Skeletal muscle satellite cell (primary cell): ENCODE data around the gene SOX6.

ENCODE experiments used
- H3K27me3 ChIP-seq: 2 replicates; pipeline ENCODE4 v1.7.0; 2013; ENCODE audit warnings: low read length; ENCODE audit not compliant: control insufficient read depth, insufficient read depth
- H3K36me3 ChIP-seq: 2 replicates; pipeline ENCODE4 v1.7.0; 2013; ENCODE audit warnings: mild to moderate bottlenecking, control low read depth, low read length; ENCODE audit not compliant: insufficient read depth
- H3K4me1 ChIP-seq: 2 replicates; pipeline ENCODE4 v1.7.0; 2013; ENCODE audit warnings: low read length; ENCODE audit not compliant: control insufficient read depth, insufficient read depth
- H3K4me2 ChIP-seq: 2 replicates; pipeline ENCODE4 v1.7.0; 2013; ENCODE audit warnings: mild to moderate bottlenecking, low read length
- H3K4me3 ChIP-seq: 2 replicates; pipeline ENCODE4 v1.7.0; 2013; ENCODE audit warnings: low read length
- H3K9ac ChIP-seq: 2 replicates; pipeline ENCODE4 v1.7.0; 2013; ENCODE audit warnings: mild to moderate bottlenecking, low read depth, low read length, moderate library complexity
- H3K9me3 ChIP-seq: replicated peaks from 2 replicates; pipeline ENCODE4 v1.7.0; 2013; ENCODE audit warnings: mild to moderate bottlenecking, control low read depth, low read length

Gene SOX6

DNA sequence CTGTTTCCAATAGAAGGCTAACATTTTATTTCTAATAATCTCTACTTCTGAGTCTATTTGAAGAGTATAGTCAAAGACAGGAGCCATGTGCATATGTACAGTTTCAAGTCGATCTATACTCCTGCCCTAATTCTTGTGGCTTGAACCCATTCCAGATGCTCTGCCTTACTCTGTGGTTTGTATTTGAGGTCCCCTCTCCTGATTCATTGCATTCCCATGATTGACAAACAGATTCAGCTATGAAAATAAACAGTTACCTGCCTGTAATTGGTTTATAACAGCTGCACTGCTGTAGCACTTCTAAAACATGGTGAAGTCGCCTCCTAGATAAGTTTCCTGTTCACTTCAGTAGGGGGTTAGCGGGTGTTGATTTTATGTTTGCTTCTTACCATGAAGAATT is 138.7 kb downstream of the SOX6 start:
- Histone ChIP-seq H3K4me1 (no peaks in the 10 kb centered on the region), H3K4me2 (no peak overlapping the region), H3K36me3 (no peaks in the 10 kb centered on the region), H3K9ac (no peak overlapping the region), H3K27me3 (no peaks in the 10 kb centered on the region), H3K4me3 (no peak overlapping the region), H3K9me3 (no peaks in the 10 kb centered on the region)

DNA sequence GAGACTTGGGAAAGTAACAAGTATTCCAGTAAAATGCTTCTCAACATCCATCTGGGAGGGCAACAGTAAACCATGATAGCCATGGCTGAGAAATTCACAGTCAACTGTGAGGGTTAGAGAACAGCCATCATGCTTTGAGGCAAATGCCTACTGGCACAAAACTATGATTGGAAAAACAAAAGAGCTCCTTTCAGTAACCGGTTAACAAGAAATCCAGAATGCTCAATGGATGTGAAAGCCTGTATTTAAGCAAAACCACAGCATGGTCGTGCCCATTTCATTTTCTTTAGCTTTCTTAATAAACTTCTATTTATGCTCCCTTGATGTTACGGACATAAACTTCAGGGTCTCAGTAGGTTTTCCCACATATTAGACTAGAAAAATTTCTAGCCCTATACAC is 139.5 kb downstream of the SOX6 start:
- Histone ChIP-seq H3K9me3 (no peaks in the 10 kb centered on the region), H3K36me3 (no peaks in the 10 kb centered on the region), H3K4me3 (no peak overlapping the region), H3K27me3 (no peaks in the 10 kb centered on the region), H3K4me1 (no peaks in the 10 kb centered on the region), H3K4me2 (no peak overlapping the region), H3K9ac (no peak overlapping the region)

DNA sequence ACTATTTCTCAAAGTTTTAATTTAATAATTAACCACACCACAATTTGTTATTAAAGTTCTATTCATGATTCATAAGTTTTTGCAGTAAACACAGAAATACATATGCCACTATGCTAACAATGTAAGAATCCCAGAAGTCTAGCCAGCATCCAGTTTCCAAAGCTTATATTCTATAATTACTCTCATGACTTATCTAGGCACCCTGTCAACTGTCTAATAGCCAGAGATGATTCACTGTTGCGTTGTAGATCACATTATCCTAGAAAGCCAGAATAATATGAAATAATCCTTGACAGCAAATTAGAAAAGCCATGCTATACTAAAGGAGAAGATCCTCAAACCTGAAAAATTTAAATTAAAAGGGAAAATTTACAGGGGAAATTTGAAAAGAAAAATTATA is 141.0 kb downstream of the SOX6 start:
- H3K36me3 ChIP-seq: no peaks in the 10 kb centered on the region
- H3K4me2 ChIP-seq: no peak overlapping the region
- no peaks in the 10 kb centered on the region for H3K27me3 ChIP-seq
- H3K4me3 ChIP-seq: no peak overlapping the region
- no peaks in the 10 kb centered on the region for H3K9me3 ChIP-seq
- H3K4me1 ChIP-seq: no peaks in the 10 kb centered on the region
- H3K9ac ChIP-seq: no peak overlapping the region

DNA sequence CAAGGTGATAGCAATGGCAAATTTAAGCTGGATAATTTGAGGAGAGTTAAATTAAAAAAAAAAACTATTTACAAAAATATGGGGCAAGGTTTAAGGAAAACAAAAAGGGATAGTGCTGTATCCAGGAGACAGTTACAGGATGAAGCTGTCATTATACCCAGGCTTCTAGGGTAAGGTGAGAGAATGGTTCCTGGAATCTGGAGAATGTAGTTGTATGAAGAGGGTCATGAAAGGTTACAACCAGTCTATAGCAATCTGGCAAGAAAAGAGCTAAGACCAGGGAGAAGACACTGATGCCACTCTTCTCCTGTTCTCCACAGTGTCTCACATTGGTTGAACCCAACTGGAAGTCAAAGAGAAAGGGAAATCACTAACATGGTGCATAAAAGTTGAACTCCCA is 144.9 kb downstream of the SOX6 start:
- H3K4me3 ChIP-seq: no peak overlapping the region
- H3K36me3 ChIP-seq: no peaks in the 10 kb centered on the region
- no peaks in the 10 kb centered on the region for H3K9me3 ChIP-seq
- no peak overlapping the region for H3K4me2 ChIP-seq
- H3K4me1 ChIP-seq: no peaks in the 10 kb centered on the region
- no peaks in the 10 kb centered on the region for H3K27me3 ChIP-seq
- no peak overlapping the region for H3K9ac ChIP-seq

DNA sequence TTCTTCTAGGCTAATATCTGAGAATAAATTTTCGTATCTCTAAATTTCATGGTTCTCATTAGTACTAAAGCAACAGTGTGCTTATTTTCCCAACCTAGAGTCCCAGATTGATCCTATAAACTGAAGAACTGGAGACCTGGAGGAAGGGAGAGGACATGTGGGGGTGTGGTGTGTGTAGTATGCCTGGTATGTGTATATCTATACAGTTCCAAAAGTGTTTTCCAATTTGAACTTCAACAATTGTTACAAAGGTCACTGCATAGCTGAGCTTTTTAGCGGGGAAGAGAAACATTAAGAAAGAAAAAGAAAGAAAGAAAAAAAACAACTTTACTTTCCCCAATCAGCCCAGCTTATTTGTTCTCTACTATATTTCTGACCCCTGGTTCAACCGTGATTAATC is 152.1 kb downstream of the SOX6 start:
- Histone ChIP-seq H3K4me3 (no peak overlapping the region), H3K27me3 (no peaks in the 10 kb centered on the region), H3K36me3 (no peaks in the 10 kb centered on the region), H3K9ac (no peak overlapping the region), H3K4me2 (no peak overlapping the region), H3K9me3 (no peaks in the 10 kb centered on the region), H3K4me1 (no peaks in the 10 kb centered on the region)

DNA sequence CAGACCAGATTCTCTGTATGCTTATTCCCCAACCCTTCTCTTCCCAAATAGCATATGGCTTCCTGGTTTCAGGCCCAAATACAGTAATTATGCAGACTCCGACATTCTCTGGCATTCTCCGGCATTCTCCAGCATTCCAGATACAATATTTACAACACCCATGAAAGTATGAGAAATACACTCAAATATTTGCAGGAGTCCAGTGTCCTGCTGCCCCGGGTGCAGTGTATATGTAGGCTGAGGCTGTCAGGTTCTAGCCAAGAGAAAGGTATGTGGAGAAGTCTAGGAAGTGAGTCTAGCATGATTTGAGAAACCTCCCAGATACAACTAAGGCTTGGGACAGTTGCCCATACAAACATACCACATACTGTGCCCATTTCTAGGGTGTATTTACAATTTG is 160.7 kb downstream of the SOX6 start:
- H3K4me3 ChIP-seq: no peak overlapping the region
- peaks cover 20% of the 10 kb centered on the region for H3K4me1 ChIP-seq
- H3K9ac ChIP-seq: no peak overlapping the region
- no peaks in the 10 kb centered on the region for H3K9me3 ChIP-seq
- no peaks in the 10 kb centered on the region for H3K27me3 ChIP-seq
- no peaks in the 10 kb centered on the region for H3K36me3 ChIP-seq
- H3K4me2 ChIP-seq: peak overlapping the region; percentile 26

DNA sequence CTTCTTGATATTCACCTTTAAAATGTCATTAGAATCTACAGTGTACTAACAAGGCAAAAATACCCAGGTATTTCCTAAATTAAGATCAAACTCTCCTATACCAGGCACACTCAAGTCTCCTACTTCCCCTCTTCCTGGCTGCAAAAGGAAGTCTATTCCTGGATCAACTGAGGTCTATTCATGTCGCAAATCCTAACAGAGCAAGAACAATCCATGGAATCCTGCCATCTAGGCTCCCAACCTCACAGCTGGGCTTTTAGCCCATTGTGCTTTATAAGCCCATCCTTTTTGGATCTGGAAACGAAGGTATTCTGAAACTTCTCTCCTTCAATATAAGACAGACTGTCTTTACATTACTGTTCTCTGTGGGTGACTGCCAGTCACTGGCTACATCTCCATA is 161.8 kb downstream of the SOX6 start:
- Histone ChIP-seq H3K9ac (no peak overlapping the region), H3K4me3 (no peak overlapping the region), H3K4me2 (no peak overlapping the region), H3K4me1 (peaks cover 20% of the 10 kb centered on the region), H3K27me3 (no peaks in the 10 kb centered on the region), H3K36me3 (no peaks in the 10 kb centered on the region), H3K9me3 (no peaks in the 10 kb centered on the region)

DNA sequence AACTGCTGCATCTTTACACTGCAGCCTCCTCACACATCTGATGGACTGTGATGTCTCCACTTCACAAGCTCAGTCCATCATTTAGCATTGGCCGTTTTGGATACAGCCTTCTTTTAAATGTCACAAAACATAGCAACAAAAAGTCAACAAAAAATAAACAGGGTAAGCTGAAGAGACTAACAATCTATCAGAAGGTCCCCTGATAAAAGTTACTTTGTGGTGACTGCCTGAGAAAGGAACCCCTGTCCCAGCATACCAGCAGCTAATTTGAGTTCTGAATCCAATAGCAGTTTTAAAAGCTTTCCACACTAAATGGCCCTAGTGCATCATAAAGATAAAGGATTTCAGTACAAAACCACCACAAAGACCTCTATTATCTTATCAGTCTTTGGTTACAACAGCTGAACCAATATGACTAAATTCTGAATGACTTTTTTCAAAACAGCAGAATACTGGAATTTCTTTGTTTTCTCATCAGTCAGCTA is 162.4 kb downstream of the SOX6 start:
- Histone ChIP-seq H3K9ac (no peak overlapping the region), H3K4me3 (no peak overlapping the region), H3K27me3 (no peaks in the 10 kb centered on the region), H3K4me2 (no peak overlapping the region), H3K9me3 (no peaks in the 10 kb centered on the region), H3K4me1 (peaks cover 20% of the 10 kb centered on the region), H3K36me3 (no peaks in the 10 kb centered on the region)

DNA sequence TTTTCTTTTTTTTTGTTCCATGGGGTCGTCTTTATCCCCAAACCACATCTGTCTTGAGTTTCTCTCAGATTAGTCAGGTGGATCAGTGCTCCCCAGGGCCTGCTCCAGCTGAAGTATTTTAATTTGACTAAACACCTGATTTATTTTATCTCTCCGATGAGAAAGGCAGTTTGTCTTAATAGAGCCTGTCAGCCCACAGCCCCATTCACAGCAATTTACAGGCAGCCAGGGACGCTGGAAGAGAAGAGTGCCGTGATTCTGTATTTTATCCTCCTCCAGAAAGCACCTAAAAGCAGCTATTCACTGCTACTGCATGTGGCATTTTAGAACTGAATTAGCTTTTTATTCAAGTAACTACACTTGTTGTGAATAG is 164.5 kb downstream of the SOX6 start:
- H3K4me3 ChIP-seq: no peak overlapping the region
- H3K36me3 ChIP-seq: no peaks in the 10 kb centered on the region
- H3K4me1 ChIP-seq: peaks cover 20% of the 10 kb centered on the region
- H3K9me3 ChIP-seq: no peaks in the 10 kb centered on the region
- no peak overlapping the region for H3K4me2 ChIP-seq
- no peak overlapping the region for H3K9ac ChIP-seq
- H3K27me3 ChIP-seq: no peaks in the 10 kb centered on the region

DNA sequence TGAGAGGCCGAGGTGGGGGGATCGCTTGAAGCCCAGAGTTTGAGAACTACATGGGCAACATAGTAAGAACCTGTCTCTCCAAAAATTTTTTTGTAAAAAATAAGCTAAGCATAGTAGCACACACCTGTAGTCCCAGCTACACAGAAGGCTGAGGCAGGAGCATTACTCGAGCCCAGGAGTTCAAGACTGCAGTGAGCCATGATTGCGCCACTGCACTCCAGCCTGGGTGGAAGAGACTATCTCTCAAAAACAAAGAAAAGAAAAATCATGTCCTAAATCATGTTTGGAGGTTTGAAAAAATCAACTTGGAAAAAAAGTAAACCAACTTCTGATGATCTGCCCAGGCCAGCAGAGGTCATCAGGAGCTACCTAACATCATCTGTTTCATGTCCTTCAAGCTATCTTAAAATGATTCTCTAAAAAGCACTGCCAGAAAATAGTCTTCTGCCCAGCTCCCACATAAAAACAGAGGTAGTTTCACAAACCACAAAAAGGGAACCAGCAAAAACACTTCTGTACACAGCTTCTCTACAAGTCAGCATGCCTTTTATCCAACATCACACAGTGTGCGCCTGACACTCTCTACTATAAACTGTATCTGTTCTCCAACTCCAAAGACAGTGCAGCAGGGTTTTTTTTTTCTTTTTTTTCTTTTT is 165.0 kb downstream of the SOX6 start:
- Histone ChIP-seq H3K4me2 (no peak overlapping the region), H3K27me3 (no peaks in the 10 kb centered on the region), H3K4me1 (peaks cover 20% of the 10 kb centered on the region), H3K36me3 (no peaks in the 10 kb centered on the region), H3K9me3 (no peaks in the 10 kb centered on the region), H3K4me3 (no peak overlapping the region), H3K9ac (no peak overlapping the region)

DNA sequence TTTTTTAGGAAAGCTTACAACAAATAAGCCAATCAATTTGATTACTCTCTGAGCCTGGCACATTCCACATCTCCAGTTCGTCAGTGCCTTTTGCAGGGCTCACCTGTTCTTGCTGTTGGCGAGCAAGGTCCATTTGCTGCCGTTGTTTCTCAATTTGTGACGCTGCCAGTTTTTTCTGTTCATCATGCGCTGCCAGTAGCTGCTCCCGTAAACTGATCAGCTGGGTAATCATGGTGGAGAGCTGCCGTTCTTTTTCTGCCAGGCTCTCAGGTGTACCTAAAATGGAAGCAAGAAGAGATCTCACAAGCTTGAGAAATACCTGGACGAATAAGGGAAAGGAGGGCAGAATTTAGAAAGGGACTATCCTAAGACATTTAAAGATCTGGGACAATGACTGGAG is 169.7 kb downstream of the SOX6 start:
- H3K9me3 ChIP-seq: no peaks in the 10 kb centered on the region
- peaks cover 13% of the 10 kb centered on the region for H3K4me1 ChIP-seq
- no peaks in the 10 kb centered on the region for H3K27me3 ChIP-seq
- no peaks in the 10 kb centered on the region for H3K36me3 ChIP-seq
- H3K9ac ChIP-seq: no peak overlapping the region
- H3K4me3 ChIP-seq: no peak overlapping the region
- no peak overlapping the region for H3K4me2 ChIP-seq

DNA sequence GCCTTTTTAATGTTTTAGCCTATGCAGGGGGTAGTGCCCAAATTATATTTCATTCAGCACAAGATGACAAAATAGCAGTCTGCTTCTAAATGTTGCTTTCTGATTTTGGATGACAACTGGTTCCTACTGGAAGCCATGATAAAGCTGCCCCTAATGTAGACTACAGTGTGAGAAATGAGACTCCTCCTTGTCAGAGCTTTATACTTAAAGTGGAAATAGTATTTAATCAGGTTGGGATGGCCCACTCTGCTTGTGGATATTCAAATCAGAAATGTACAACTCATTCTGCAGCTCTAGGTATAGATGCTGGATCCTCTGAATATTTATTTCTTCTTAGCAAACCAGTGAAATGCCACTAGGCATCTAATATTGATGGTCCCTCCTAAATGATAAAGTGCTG is 171.3 kb downstream of the SOX6 start:
- H3K27me3 ChIP-seq: no peaks in the 10 kb centered on the region
- no peaks in the 10 kb centered on the region for H3K9me3 ChIP-seq
- peaks cover 16% of the 10 kb centered on the region for H3K4me1 ChIP-seq
- no peaks in the 10 kb centered on the region for H3K36me3 ChIP-seq
- H3K9ac ChIP-seq: peak overlapping the region; percentile 59
- peak overlapping the region; percentile 14 for H3K4me2 ChIP-seq
- H3K4me3 ChIP-seq: no peak overlapping the region
